IMR-90 (cell line): ENCODE data around the gene CGNL1. TPM values are rescaled to one million over a fixed set of nuclear protein-coding genes. Genes with fewer than 3 reads are reported as not detected.

Source experiments
- ATAC-seq: fragments of 200-7000 bp; cut with Tn5 transposase; 2 replicates; pipeline ENCODE4 v1.9.1; 2020; ENCODE audit warnings: low read depth, mild to moderate bottlenecking, moderate library complexity
- BruUV-seq: library from RNA; stranded (reverse); fragments of 400-500 nt; replicated peaks from 2 replicates; lab custom pipeline; 2021; lab: Mats Ljungman, UMichigan
- CTCF ChIA-PET: fragments of 300-600 bp; formaldehyde crosslinking; extraction: SDS; loops from one replicate; lab custom pipeline; 2021; ENCODE audit warnings: antibody characterized with exemption; lab: Yijun Ruan, JAX
- POLR2A ChIA-PET: fragments of 300-600 bp; sonication (Branson Sonifier 250); formaldehyde crosslinking; loops from one replicate; lab custom pipeline; 2022; ENCODE audit warnings: antibody characterized with exemption; ENCODE audit not compliant: unreplicated experiment; lab: Charles Lee
- DNase-seq: peaks from one replicate; pipeline ENCODE4 v3.0.0; 2013
- H2AFZ ChIP-seq: replicated peaks from 2 replicates; pipeline ENCODE3; 2013; ENCODE audit warnings: low read length, mild to moderate bottlenecking; ENCODE audit not compliant: poor library complexity
- H2AK5ac ChIP-seq: 2 replicates; pipeline ENCODE4 v1.6.1; 2013; ENCODE audit warnings: low read depth, low read length, inconsistent platforms
- H2AK9ac ChIP-seq: replicated peaks from 2 replicates; pipeline ENCODE3; 2013; ENCODE audit warnings: mild to moderate bottlenecking, low read depth, low read length, moderate library complexity; ENCODE audit not compliant: poor library complexity
- H2BK120ac ChIP-seq: 2 replicates; pipeline ENCODE4 v1.6.1; 2013; ENCODE audit warnings: low read depth, low read length, inconsistent platforms
- H2BK15ac ChIP-seq: 3 replicates; pipeline ENCODE4 v1.6.1; 2013; ENCODE audit warnings: low read depth, low read length, inconsistent platforms
- H2BK20ac ChIP-seq: 2 replicates; pipeline ENCODE4 v1.6.1; 2013; ENCODE audit warnings: low read depth, mild to moderate bottlenecking, inconsistent platforms, low read length, moderate library complexity
- H2BK5ac ChIP-seq: 2 replicates; pipeline ENCODE4 v1.6.1; 2013; ENCODE audit warnings: mild to moderate bottlenecking, low read depth, low read length, inconsistent platforms; ENCODE audit not compliant: poor library complexity, severe bottlenecking
- H3K14ac ChIP-seq: replicated peaks from 2 replicates; pipeline ENCODE4 v1.6.1; 2013; ENCODE audit warnings: low read depth, low read length, inconsistent platforms
- H3K18ac ChIP-seq: 2 replicates; pipeline ENCODE4 v1.6.1; 2013; ENCODE audit warnings: low read depth, low read length, control low read depth
- H3K23ac ChIP-seq: 2 replicates; pipeline ENCODE4 v1.6.1; 2013; ENCODE audit warnings: low read depth, low read length, inconsistent platforms
- H3K27ac ChIP-seq: 2 replicates; pipeline ENCODE4 v1.5.1; 2013; ENCODE audit warnings: mild to moderate bottlenecking, control low read depth, low read length; ENCODE audit not compliant: insufficient read depth
- H3K27me3 ChIP-seq: 2 replicates; pipeline ENCODE4 v1.6.1; 2013; ENCODE audit warnings: low read length; ENCODE audit not compliant: control insufficient read depth, insufficient read depth
- H3K36me3 ChIP-seq: 2 replicates; pipeline ENCODE4 v1.6.1; 2013; ENCODE audit warnings: low read length, mixed read lengths; ENCODE audit not compliant: control insufficient read depth, insufficient read depth
- H3K4ac ChIP-seq: 2 replicates; pipeline ENCODE4 v1.6.1; 2013; ENCODE audit warnings: low read depth, low read length, inconsistent platforms
- H3K4me1 ChIP-seq: 2 replicates; pipeline ENCODE4 v1.6.1; 2013; ENCODE audit warnings: low read length, mixed read lengths; ENCODE audit not compliant: control insufficient read depth, insufficient read depth
- H3K4me2 ChIP-seq: 2 replicates; pipeline ENCODE4 v1.6.1; 2013; ENCODE audit warnings: low read depth, mild to moderate bottlenecking, control low read depth, low read length, moderate library complexity
- H3K4me3 ChIP-seq: 2 replicates; pipeline ENCODE4 v1.5.1; 2013; ENCODE audit warnings: low read depth, mild to moderate bottlenecking, control low read depth, low read length, moderate library complexity; ENCODE audit not compliant: insufficient read depth
- H3K56ac ChIP-seq: 2 replicates; pipeline ENCODE4 v1.6.1; 2013; ENCODE audit warnings: low read length, inconsistent platforms; ENCODE audit not compliant: insufficient read depth; ENCODE audit errors: extremely low read depth
- H3K79me1 ChIP-seq, 2 experiments: 2 replicates each; pipeline ENCODE4 v1.6.1; 2013; ENCODE audit warnings: low read length in 2 of 2, inconsistent platforms in 1 of 2, low read depth in 1 of 2
- H3K9ac ChIP-seq: 2 replicates; pipeline ENCODE4 v1.6.1; 2013; ENCODE audit warnings: low read depth, low read length, control low read depth
- H3K9me1 ChIP-seq: 2 replicates; pipeline ENCODE4 v1.6.1; 2013; ENCODE audit warnings: low read length, inconsistent platforms; ENCODE audit not compliant: insufficient read depth
- H3K9me3 ChIP-seq: 2 replicates; pipeline ENCODE4 v1.6.1; 2013; ENCODE audit warnings: low read length; ENCODE audit not compliant: control insufficient read depth, insufficient read depth
- H4K20me1 ChIP-seq: 2 replicates; pipeline ENCODE4 v1.6.1; 2013; ENCODE audit warnings: low read length, inconsistent platforms; ENCODE audit not compliant: insufficient read depth
- H4K5ac ChIP-seq: 2 replicates; pipeline ENCODE4 v1.6.1; 2013; ENCODE audit warnings: mild to moderate bottlenecking, low read depth, low read length, control low read depth
- H4K8ac ChIP-seq, 2 experiments: 2 replicates each; pipeline ENCODE4 v1.6.1; 2013; ENCODE audit warnings: low read depth in 2 of 2, low read length in 2 of 2, control low read depth in 1 of 2, inconsistent platforms in 1 of 2
- H4K91ac ChIP-seq: 2 replicates; pipeline ENCODE4 v1.6.1; 2013; ENCODE audit warnings: low read depth, low read length, inconsistent platforms; ENCODE audit not compliant: insufficient read depth
- BHLHE40 ChIP-seq: fragments of 150-350 bp; IDR thresholded peaks from 2 replicates; pipeline ENCODE4 v1.6.1; 2016; ENCODE audit warnings: mild to moderate bottlenecking, low read depth, low read length
- CEBPB ChIP-seq: IDR thresholded peaks from 2 replicates; pipeline ENCODE4 v1.6.1; 2012; ENCODE audit warnings: low read depth, low read length, improper control_type of control experiment
- CHD1 ChIP-seq: IDR thresholded peaks from 2 replicates; pipeline ENCODE4 v1.6.1; 2012; ENCODE audit warnings: low read depth, low read length, improper control_type of control experiment
- MAFK ChIP-seq: IDR thresholded peaks from 2 replicates; pipeline ENCODE4 v1.6.1; 2012; ENCODE audit warnings: low read depth, low read length, improper control_type of control experiment
- MAZ ChIP-seq: IDR thresholded peaks from 2 replicates; pipeline ENCODE4 v1.6.1; 2012; ENCODE audit warnings: low read depth, mild to moderate bottlenecking, low read length, improper control_type of control experiment, moderate library complexity, borderline replicate concordance
- RAD21 ChIP-seq: IDR thresholded peaks from 2 replicates; pipeline ENCODE4 v1.6.1; 2012; ENCODE audit warnings: low read length, improper control_type of control experiment
- RCOR1 ChIP-seq: IDR thresholded peaks from 2 replicates; pipeline ENCODE4 v1.6.1; 2012; ENCODE audit warnings: mild to moderate bottlenecking, low read length, improper control_type of control experiment; ENCODE audit not compliant: insufficient replicate concordance
- RFX5 ChIP-seq: IDR thresholded peaks from 2 replicates; pipeline ENCODE4 v1.8.0; 2012; ENCODE audit warnings: low read depth, mild to moderate bottlenecking, low read length, moderate library complexity
- WGBS, 2 experiments: methylation state at CpG; one replicate each; pipeline versions ENCODE4 v1.1.5 to v1.1.7; 2013; ENCODE audit warnings: missing lambda C conversion rate in 2 of 2; ENCODE audit not compliant: insufficient read length in 1 of 2; ENCODE audit errors: extremely low coverage in 2 of 2; 5-methylcytosine and 5-hydroxymethylcytosine counted together
- dilution Hi-C: fragments of 300-500 bp; cut with HindIII; formaldehyde crosslinking; loops from one replicate; pipeline ENCODE4 v1.14.3; 2018; ENCODE audit warnings: low sequenced_read_pairs; ENCODE audit not compliant: unreplicated experiment
- in situ Hi-C: fragments of 300-500 bp; cut with MboI; formaldehyde crosslinking; loops from 3 replicates; pipeline ENCODE4 v1.14.3; 2019; ENCODE audit warnings: low sequenced_read_pairs, inconsistent platforms, mixed read lengths
- intact Hi-C: fragments of 100-400 bp; cut with micrococcal nuclease; formaldehyde crosslinking; loops from 2 replicates; pipeline ENCODE4 v1.10.0; 2022
- polyA plus RNA-seq, 3 experiments: library from polyadenylated mRNA; depleted of rRNA; stranded (reverse); fragments of >200 nt; gene quantifications; 2 replicates each; pipeline ENCODE4 v1.2.3, GENCODE V29; 2012; ENCODE audit warnings: low replicate concordance in 1 of 3
- total RNA-seq: library from RNA; depleted of rRNA; stranded (reverse); fragments of >200 nt; gene quantifications from 2 replicates; pipeline ENCODE4 v1.2.3, GENCODE V29; 2012
- TF ChIP-seq, protein P1 (sequence below): fragments of 150-350 bp; IDR thresholded peaks from 2 replicates; pipeline ENCODE4 v1.6.1; 2017; ENCODE audit warnings: mild to moderate bottlenecking, antibody characterized with exemption, low read length, low read depth
- TF ChIP-seq, protein P2 (sequence below): conservative IDR thresholded peaks from 2 replicates; pipeline ENCODE4 v1.5.1; 2012; ENCODE audit warnings: mild to moderate bottlenecking, low read depth, low read length, improper control_type of control experiment

CGNL1 gene
- total and polyA plus RNA-seq, 2 of the 4 experiments (the other 2 are of a cell fraction), result 0.07 to 0.18 TPM

DNA sequence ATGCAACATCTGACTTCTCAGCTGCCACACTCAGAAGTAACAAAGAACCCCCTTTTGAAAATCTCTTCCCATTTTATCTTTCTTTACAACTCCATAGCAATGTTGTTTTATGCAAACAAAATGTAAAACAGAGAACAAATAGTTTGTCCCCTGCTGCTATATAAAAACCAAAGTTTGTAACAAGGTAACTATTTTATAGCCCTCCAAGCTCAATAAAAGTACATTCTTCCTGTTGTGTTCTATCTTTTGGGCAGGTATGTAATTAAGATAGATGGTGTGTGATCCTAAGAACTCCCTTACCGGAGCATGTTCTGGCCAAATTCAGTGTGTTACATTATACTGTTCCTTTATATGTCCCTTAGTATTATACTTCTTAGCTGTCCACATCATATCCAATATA lies 12.6 kb upstream of the CGNL1 start:
- in situ Hi-C loops (no loop called here), intact Hi-C loops (no loop called here), dilution Hi-C loops (no loop called here)
- no peak overlapping the region for H3K23ac ChIP-seq
- ATAC-seq, result no peak
- H3K18ac ChIP-seq, result no peak overlapping the region
- H4K5ac ChIP-seq, result no peak overlapping the region
- no peak overlapping the region for H2AK9ac ChIP-seq
- no peak overlapping the region for H2BK15ac ChIP-seq
- H3K4me3 ChIP-seq, result no peak overlapping the region
- no peaks in the 10 kb centered on the region for H3K4me1 ChIP-seq
- no CpG with 5 or more reads among the region's 1 CpG for WGBS, 2 experiments
- H3K4me2 ChIP-seq, result no peak overlapping the region
- no peaks in the 10 kb centered on the region for H3K9me3 ChIP-seq
- no peak overlapping the region for H3K4ac ChIP-seq
- CTCF ChIA-PET, result interaction anchor here (1.3 kb wide), 2 partner anchors 8 to 164 kb away, joined by 3 read pairs; no protein-coding TSS in a partner anchor
- no peak overlapping the region for H4K8ac ChIP-seq
- H4K91ac ChIP-seq, result no peak overlapping the region
- no TSS peak for BruUV-seq
- no peak overlapping the region for H3K56ac ChIP-seq
- H2BK5ac ChIP-seq, result no peak overlapping the region
- TF ChIP-seq, protein P1, sequence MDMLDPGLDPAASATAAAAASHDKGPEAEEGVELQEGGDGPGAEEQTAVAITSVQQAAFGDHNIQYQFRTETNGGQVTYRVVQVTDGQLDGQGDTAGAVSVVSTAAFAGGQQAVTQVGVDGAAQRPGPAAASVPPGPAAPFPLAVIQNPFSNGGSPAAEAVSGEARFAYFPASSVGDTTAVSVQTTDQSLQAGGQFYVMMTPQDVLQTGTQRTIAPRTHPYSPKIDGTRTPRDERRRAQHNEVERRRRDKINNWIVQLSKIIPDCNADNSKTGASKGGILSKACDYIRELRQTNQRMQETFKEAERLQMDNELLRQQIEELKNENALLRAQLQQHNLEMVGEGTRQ, result no peak
- TF ChIP-seq MAZ (no peak), CEBPB (no peak), CHD1 (no peak), RFX5 (no peak), RAD21 (no peak), MAFK (no peak), BHLHE40 (no peak), RCOR1 (no peak)
- TF ChIP-seq, protein P2, sequence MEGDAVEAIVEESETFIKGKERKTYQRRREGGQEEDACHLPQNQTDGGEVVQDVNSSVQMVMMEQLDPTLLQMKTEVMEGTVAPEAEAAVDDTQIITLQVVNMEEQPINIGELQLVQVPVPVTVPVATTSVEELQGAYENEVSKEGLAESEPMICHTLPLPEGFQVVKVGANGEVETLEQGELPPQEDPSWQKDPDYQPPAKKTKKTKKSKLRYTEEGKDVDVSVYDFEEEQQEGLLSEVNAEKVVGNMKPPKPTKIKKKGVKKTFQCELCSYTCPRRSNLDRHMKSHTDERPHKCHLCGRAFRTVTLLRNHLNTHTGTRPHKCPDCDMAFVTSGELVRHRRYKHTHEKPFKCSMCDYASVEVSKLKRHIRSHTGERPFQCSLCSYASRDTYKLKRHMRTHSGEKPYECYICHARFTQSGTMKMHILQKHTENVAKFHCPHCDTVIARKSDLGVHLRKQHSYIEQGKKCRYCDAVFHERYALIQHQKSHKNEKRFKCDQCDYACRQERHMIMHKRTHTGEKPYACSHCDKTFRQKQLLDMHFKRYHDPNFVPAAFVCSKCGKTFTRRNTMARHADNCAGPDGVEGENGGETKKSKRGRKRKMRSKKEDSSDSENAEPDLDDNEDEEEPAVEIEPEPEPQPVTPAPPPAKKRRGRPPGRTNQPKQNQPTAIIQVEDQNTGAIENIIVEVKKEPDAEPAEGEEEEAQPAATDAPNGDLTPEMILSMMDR, result no peak
- H4K20me1 ChIP-seq, result no peaks in the 10 kb centered on the region
- H2AK5ac ChIP-seq, result no peak overlapping the region
- H3K27ac ChIP-seq, result no peak overlapping the region
- H3K9ac ChIP-seq, result no peak overlapping the region
- H2BK120ac ChIP-seq, result no peak overlapping the region
- no peaks in the 10 kb centered on the region; the same call in 1 of the 2 replicates for H3K27me3 ChIP-seq
- no peaks in the 10 kb centered on the region for H3K36me3 ChIP-seq
- no peaks in the 10 kb centered on the region for H3K9me1 ChIP-seq
- no peak overlapping the region for H2AFZ ChIP-seq
- H3K14ac ChIP-seq, result no peak overlapping the region
- no peak overlapping the region for H2BK20ac ChIP-seq
- H3K79me1 ChIP-seq, result no peaks in the 10 kb centered on the region
- DNase-seq, result no peak
- POLR2A ChIA-PET, result no interaction called here
